Limb (tissue), 2 donors: Measurements from ENCODE around the gene DDR2.
A peak's percentile ranks its signal among the peaks of the same experiment; 100 is the strongest.
"Not testable (repeated sequence)": the region's sequence is repeated elsewhere in the genome, so short reads cannot be mapped to it uniquely, and the experiment has no call there.

ENCODE experiments used
- DNase-seq, 2 donors: peaks; one replicate each; pipeline ENCODE4 v3.0.0-alpha.2; 2016; ENCODE audit errors: extremely low spot score in 2 of 2

The DDR2 gene

DNA sequence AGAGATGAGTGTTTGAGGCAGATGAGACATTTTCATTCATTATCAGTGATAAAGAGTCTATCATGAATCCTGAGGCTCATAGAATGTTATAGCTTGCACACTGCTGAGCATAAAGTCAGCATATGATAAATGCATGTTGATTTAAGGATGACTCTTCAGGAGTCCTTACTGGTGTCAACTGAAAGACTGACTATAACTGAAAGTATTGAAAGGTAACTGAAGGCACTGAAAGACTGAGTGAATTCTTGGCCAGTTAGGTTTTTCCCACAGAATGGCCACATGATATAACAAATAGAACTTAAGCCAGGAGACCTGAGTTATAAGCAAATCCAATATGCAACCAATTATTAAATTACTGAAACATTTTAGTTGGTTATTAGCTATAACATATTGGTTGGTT is 89.2 kb downstream of the DDR2 start:
- no peak for DNase-seq

- DNase-seq = no peak
These were observed 89.8 kb downstream of the DDR2 start for GRCh38 chr1:162722036-162722435.

DNA sequence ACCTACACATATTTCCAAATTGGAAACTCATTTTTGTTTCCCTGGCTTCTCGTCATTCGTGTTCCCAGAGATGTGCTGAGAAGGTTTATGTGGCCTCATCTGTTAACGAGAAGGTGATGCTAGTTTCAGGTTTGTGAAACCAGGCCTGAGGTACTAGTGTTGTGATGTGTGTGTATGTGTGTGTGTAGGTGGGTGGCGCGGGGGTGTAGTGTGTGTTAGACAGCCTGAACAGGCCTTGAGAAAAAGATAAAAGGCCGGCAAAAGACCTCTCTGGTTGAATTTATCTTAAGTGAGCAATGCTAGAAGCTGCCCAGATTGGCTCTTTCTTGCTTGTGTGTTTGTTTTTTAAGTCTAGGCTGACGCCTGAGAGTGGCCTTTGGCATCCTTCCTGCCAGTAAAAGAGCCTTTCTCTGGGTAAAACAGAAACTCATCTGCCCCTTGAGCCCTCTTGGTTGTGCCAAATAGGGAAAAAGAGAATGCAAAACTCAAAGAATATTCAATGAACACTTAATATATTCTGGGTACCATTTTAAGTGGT is 92.4 kb downstream of the DDR2 start:
- DNase-seq = no peak

- no peak for DNase-seq
These were observed 93.1 kb downstream of the DDR2 start for GRCh38 chr1:162725301-162725837.

GRCh38 chr1:162726555-162726954 is 94.3 kb downstream of the DDR2 start:
- DNase-seq = no peak

DNA sequence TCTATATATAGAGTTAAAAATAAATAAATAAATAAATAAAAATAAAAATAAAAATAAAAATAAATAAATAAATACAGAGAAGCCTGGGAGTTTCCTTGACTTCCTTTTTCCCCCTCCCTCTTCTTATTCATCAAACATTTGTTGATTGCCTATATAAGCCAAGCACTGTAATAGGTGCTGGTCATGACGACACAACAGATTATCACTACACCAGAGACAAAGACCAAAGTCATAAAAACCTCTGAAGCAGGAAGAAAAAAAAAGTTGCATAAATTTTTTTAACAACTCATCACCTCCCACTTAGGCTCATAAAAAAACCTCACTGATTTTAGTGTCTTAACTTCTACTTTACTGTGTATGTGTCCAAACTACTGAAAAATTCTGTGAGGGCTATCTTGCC is 95.2 kb downstream of the DDR2 start:
- DNase-seq = not testable (repeated sequence)

DNA sequence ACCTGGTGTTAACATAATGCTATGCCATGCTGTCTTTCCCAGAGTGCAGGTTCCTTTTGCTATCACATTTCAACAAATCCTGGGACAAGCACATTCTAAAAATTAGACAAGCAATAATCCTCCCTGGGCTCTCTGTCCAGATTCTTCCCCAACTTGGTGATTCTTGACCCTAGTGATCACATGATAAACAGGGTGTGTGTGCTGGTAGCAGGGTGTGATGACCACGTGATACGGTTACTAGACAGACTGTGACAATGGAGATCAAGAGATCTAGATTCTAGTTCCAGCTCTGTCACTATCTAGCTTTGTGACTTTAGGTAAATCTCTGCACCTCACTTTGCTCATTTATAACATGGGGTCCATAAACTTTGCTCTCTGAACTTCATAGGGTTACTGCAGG is 96.3 kb downstream of the DDR2 start:
- DNase-seq = no peak

- DNase-seq = not testable (repeated sequence)
These were observed 97.0 kb downstream of the DDR2 start for GRCh38 chr1:162729195-162729774.

DNA sequence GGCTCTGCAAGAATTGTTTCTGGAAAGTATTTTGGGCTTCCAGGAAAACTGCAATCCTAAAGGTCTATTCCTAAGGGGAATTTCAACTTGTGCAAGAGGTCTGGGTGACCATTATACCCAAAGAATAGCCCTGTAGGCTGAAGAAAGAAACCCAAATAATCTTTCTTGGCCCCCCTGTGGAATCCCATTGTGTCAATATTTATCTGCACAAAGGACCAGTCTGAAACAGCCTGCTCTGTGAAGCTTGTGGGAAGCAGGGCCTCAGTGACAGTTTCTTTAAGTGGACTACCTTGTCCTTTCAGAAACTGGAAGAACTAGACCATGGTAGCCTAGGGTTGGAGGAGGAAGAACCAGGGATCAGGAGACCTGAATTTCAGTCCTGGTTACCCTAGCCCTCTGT is 99.8 kb downstream of the DDR2 start:
- DNase-seq = no peak

DNA sequence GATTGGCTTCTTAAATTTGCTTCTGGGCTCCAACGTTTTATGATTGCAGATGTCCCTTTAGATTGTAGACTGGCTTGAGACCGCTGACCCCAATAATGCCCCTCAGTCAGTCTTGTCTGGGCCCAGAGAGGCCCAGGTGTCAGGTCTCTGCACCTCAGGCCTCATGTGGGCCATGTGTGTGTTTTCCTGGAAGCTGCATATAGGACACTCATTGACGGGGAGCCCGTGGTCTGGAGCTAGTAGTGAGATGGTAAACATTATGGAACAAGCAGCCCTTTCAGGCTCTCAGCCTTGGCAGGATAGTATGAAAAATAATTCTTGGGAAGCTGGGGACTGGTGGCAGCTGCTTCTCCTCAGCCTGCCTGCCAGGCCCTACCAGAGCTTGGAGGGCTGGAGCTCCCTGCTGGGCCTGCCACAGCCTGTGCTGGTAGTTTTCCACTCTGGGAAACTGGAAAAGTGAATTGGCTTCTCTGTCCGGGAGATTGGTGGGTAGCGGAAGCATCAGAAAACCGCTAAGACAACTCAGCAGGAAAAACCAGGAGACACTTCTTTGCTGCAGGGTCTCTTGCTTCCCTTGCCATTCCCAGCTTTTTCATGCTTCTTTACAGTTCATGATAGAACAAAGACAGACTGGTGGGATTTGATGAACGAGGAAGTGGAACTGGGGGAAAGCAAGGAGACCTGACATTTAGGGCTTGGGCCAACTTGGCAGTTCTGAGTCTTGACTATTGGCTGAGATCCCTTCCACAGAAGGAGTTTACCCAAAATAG is 100.5 kb downstream of the DDR2 start:
- DNase-seq = peak; percentile 43 to 58

DNA sequence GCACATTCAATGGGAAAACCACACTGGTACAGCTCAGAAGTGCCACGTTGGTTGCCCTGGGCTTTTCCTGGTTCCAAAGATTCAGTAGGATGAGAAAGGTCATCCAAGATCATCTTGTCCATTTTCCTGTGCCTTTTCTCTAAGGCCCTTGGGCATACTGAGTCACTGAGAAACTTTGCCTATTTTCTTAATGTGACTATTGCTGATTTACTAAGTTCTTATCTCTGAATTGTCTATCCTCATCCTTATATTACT is 101.0 kb downstream of the DDR2 start:
- DNase-seq = no peak

DNA sequence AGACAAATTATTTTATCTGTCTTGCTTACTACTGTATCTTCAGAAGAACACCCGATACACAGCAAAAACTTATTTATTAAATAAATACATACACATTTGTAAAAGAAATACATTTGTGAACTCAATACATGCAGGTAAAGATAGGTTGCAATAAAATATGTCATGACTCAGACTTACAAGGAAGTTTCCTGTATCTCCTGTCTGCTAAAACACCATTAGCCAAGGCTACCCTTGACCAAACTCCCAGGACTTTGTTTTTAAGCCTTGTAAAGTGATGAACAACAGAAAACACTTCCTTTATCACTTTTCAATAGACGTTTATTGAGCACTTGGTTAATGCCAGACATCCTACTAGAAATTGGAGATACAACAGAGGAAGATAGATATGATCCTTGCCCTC is 101.8 kb downstream of the DDR2 start:
- no peak for DNase-seq

DNA sequence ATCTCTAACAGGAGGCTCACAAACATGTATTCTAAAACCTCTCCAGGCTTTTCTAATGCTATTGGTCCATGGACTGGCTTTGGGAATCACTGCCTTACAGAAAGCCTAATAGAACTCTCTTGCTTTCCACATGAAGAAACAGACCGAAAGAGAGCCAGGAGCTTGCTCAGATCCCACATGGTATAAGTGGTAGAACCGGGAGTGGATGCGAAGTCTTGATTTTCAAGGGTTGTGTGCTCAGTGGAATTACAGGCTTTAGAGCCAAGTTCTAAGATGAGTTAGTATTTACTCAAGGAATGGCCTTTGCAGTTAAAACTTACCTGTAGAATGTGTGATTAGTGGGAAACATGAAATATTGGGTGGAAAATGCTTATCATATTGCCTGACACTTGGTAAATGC is 103.9 kb downstream of the DDR2 start:
- no peak for DNase-seq

- no peak for DNase-seq
These were observed 104.4 kb downstream of the DDR2 start for GRCh38 chr1:162736633-162737067.

DNA sequence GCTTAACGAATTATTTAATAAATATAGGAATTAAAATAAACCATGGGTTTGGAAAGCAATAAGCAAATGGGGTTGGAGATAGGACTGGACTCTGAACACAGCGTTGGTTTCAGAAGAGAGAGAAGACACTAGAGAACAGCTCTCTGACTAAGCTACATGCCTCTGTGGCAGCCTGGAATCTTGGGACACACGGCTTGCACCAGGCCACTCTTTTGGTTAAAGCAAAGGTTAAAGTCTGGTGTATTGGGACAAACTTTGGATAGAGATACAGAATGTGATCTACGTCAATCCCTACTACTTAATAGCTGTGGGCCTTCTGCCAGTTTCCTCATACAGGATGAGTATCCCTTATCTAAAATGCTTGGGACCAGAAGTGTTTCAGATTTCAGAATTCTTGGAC is 108.5 kb downstream of the DDR2 start:
- no peak for DNase-seq

DNA sequence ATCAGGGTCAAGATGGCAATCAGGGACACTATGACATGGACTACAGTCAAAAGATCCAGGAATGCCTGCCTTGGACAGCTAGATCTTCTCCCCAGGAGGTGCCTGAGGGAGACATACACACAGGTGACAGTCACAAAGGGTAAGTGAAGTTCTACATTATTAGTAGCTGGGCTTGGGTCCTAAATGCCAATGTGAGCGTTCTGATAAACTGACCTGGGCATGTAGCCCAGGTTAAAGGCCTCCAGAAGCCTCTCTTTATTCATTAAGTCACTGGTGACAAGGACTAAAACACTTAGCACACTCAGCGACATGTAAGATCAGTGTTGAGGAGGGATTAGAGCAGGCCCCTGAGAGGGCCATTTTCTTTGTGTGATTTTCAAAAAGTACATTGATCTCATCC is 109.3 kb downstream of the DDR2 start:
- DNase-seq = no peak

DNA sequence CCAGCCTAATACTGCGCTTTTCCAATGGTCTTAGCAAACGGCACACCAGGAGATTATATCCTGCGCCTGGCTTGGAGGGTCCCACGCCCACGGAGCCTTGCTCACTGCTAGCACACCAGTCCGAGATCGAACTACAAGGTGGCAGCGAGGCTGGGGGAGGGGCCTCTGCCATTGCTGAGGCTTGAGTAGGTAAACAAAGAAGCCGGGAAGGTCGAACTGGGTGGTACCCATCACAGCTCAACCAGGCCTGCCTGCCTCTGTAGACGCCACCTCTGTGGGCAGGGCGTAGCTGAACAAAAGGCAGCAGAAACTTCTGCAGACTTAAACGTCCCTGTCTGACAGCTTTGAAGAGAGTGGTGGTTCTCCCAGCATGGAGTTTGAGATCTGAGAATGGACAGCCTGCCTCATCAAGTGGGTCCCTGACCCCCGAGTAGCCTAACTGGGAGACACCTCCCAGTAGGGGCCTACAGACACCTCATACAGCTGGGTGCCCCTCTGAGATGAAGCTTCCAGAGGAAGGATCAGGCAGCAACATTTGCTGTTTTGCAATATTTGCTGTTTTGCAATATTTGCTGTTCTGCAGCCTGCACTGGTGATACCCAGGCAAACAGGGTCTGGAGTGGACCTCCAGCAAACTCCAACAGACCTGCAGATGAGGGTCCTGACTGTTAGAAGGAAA is 114.1 kb downstream of the DDR2 start:
- DNase-seq = not testable (repeated sequence)

- no peak for DNase-seq
These were observed 120.9 kb downstream of the DDR2 start for GRCh38 chr1:162753001-162753658.

DNA sequence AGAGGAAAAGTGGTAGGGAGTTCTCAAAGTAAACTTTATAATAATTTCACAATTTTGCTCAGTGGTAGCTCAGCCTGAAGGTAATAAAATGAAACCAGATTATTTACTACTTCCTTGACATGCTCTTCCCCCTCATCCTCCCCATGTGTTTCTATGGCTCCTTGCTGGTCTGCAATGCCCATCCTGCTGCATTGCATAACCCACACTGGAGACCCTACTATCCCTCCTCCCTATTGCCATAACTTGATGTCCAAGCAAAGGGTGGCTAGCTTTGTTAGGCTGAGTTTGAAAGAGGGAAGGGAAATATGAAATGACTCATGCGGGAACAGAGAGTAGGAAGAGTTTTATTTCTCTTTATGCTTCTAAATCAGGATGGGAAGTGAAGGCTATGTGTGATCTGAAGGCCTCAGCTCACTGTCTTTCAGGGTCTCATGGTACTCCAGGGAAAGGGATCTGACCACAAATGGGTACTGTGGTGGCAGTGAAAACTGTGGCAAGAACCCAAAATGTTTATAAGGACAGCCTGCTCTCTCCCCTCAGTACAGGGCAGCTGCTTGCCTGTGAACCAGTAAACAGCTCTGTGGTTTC is 121.8 kb downstream of the DDR2 start:
- DNase-seq = no peak

DNA sequence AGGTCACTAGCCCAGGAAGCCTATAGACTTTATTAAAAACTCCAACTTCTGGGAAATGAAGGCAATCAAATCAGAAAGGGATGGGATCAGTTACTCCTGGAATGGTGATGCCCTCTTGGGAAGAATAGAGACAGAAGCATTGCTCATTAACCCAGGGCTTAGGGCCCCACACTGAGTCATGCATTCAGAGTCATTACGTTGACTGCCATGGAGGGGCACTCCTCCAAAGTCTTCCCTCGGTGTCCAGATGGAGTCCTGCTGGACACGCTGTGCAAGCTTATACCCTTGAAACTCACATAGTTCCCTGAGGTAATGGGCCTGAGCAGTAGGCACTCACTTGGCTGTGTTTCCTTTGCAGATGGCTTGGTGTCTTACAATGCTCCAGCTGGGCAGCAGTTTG is 123.0 kb downstream of the DDR2 start:
- no peak for DNase-seq

- no peak for DNase-seq
These were observed 124.3 kb downstream of the DDR2 start for GRCh38 chr1:162756523-162756922.

GRCh38 chr1:162757476-162757875 is 125.2 kb downstream of the DDR2 start:
- no peak for DNase-seq
